WTC11 (cell line): ENCODE data around the gene FOXF2. TPM values are rescaled to one million over a fixed set of nuclear protein-coding genes. Genes with fewer than 3 reads are reported as not detected.

ENCODE experiments used
- ATAC-seq: fragments of 200-7000 bp; cut with Tn5 transposase; 2 replicates; pipeline ENCODE4 v1.10.0; 2021; ENCODE audit warnings: mild to moderate bottlenecking, moderate library complexity
- CTCF ChIA-PET: fragments of 300-600 bp; sonication (Branson Sonifier 250); formaldehyde crosslinking; loops from one replicate; lab custom pipeline; 2021; ENCODE audit warnings: antibody characterized with exemption; lab: Charles Lee
- POLR2A ChIA-PET: fragments of 350-600 bp; sonication (Branson Sonifier 250); formaldehyde crosslinking; loops from one replicate; lab custom pipeline; 2021; ENCODE audit warnings: antibody characterized with exemption; lab: Charles Lee
- DNase-seq: peaks from one replicate; pipeline ENCODE4 v3.0.0; 2021; ENCODE audit warnings: low spot score
- H3K27ac Mint-ChIP-seq: 2 replicates; pipeline ENCODE4 v1.8.0; 2021; ENCODE audit warnings: mixed read lengths
- H3K27me3 Mint-ChIP-seq: 2 replicates; pipeline ENCODE4 v1.8.0; 2021; ENCODE audit warnings: low read depth, mild to moderate bottlenecking, moderate library complexity, mixed read lengths
- H3K36me3 Mint-ChIP-seq: 2 replicates; pipeline ENCODE4 v1.8.0; 2021; ENCODE audit warnings: mixed read lengths
- H3K4me1 Mint-ChIP-seq: 2 replicates; pipeline ENCODE4 v1.8.0; 2022; ENCODE audit warnings: mixed read lengths
- H3K4me3 Mint-ChIP-seq: 2 replicates; pipeline ENCODE4 v1.8.0; 2021; ENCODE audit warnings: mild to moderate bottlenecking, moderate library complexity, mixed read lengths
- H3K9me3 Mint-ChIP-seq: 2 replicates; pipeline ENCODE4 v1.8.0; 2021; ENCODE audit warnings: mixed read lengths
- IRF2 ChIP-seq: sonication (generic); formaldehyde crosslinking; IDR thresholded peaks from 2 replicates; pipeline ENCODE4 v1.8.0; 2022; ENCODE audit warnings: low read depth, missing genetic modification reagents, borderline replicate concordance
- RELA ChIP-seq: sonication (generic); formaldehyde crosslinking; IDR thresholded peaks from 2 replicates; pipeline ENCODE4 v1.8.1; 2022; ENCODE audit warnings: missing genetic modification reagents, mild to moderate bottlenecking, borderline replicate concordance
- SMAD3 ChIP-seq: sonication (generic); formaldehyde crosslinking; IDR thresholded peaks from 2 replicates; pipeline ENCODE4 v1.8.0; 2022; ENCODE audit warnings: missing genetic modification reagents, mild to moderate bottlenecking, borderline replicate concordance
- SP1 ChIP-seq: sonication (generic); formaldehyde crosslinking; conservative IDR thresholded peaks from 2 replicates; pipeline ENCODE4 v1.8.1; 2022; ENCODE audit warnings: missing genetic modification reagents
- total RNA-seq: library from RNA; stranded (reverse); gene quantifications from 3 replicates; pipeline ENCODE4 v1.2.3, GENCODE V29; 2021
- TF ChIP-seq, protein P1 (sequence below): sonication (generic); formaldehyde crosslinking; IDR thresholded peaks from 2 replicates; pipeline ENCODE4 v1.8.1; 2022; ENCODE audit warnings: low read depth, mild to moderate bottlenecking, moderate library complexity, missing genetic modification reagents, borderline replicate concordance
- TF ChIP-seq, protein P2 (sequence below): sonication (generic); formaldehyde crosslinking; IDR thresholded peaks from 2 replicates; pipeline ENCODE4 v1.8.0; 2023; ENCODE audit warnings: missing genetic modification reagents, mild to moderate bottlenecking, borderline replicate concordance
- TF ChIP-seq, protein P3 (sequence below): sonication (generic); formaldehyde crosslinking; conservative IDR thresholded peaks from 2 replicates; pipeline ENCODE4 v1.8.1; 2023; ENCODE audit warnings: mild to moderate bottlenecking, low read depth, missing genetic modification reagents, moderate library complexity
- TF ChIP-seq, protein P4 (sequence below): sonication (generic); formaldehyde crosslinking; IDR thresholded peaks from 2 replicates; pipeline ENCODE4 v1.8.1; 2023; ENCODE audit warnings: mild to moderate bottlenecking, moderate library complexity, missing genetic modification reagents
- TF ChIP-seq, protein P5 (sequence below): sonication (generic); formaldehyde crosslinking; IDR thresholded peaks from 2 replicates; pipeline ENCODE4 v1.8.0; 2022; ENCODE audit warnings: missing genetic modification reagents

Gene FOXF2
- total RNA-seq, 1 experiment from 2014 or later, result 0.11 TPM

DNA sequence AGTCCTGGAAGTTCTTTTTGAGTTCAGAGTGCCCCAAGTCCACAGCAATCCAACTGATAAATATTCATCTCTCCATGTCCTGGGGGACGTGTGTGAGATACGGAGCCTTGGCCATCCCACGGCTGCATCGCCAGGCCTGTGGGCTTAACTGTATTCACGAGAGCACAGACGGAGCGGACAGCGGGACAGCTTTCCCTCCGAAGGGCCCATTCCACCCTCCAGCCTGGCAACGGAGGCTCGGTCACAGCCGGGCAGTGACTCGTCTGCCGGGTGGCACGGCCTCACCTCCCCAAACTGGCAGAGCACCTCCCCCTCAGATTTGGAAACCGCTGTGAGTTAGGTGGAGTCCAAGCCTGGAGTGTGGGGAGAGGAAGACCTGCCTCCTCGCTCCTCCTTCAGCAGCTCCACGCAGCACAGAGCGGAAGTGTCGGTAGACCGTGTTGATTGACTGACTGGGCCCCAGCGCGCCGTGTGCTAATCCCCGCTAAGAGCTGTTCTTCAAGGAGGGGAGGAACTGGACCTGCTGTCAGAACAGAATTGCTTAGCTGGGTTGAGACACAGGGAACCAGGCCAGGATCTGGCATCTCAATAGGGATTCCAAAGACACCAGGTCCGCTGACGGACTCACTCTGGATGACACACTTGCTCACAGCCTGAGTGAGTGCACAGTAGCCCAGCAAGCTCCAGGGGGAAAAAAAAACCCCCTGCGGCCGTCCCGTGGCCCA, 10.9 kb downstream of the FOXF2 start (continued):
- TF ChIP-seq SP1 (CRISPR knock-in tag) (no peak), IRF2 (CRISPR knock-in tag) (no peak), RELA (CRISPR knock-in tag) (no peak)
- TF ChIP-seq, protein P1, sequence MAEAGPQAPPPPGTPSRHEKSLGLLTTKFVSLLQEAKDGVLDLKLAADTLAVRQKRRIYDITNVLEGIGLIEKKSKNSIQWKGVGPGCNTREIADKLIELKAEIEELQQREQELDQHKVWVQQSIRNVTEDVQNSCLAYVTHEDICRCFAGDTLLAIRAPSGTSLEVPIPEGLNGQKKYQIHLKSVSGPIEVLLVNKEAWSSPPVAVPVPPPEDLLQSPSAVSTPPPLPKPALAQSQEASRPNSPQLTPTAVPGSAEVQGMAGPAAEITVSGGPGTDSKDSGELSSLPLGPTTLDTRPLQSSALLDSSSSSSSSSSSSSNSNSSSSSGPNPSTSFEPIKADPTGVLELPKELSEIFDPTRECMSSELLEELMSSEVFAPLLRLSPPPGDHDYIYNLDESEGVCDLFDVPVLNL, result no peak
- TF ChIP-seq, protein P2, sequence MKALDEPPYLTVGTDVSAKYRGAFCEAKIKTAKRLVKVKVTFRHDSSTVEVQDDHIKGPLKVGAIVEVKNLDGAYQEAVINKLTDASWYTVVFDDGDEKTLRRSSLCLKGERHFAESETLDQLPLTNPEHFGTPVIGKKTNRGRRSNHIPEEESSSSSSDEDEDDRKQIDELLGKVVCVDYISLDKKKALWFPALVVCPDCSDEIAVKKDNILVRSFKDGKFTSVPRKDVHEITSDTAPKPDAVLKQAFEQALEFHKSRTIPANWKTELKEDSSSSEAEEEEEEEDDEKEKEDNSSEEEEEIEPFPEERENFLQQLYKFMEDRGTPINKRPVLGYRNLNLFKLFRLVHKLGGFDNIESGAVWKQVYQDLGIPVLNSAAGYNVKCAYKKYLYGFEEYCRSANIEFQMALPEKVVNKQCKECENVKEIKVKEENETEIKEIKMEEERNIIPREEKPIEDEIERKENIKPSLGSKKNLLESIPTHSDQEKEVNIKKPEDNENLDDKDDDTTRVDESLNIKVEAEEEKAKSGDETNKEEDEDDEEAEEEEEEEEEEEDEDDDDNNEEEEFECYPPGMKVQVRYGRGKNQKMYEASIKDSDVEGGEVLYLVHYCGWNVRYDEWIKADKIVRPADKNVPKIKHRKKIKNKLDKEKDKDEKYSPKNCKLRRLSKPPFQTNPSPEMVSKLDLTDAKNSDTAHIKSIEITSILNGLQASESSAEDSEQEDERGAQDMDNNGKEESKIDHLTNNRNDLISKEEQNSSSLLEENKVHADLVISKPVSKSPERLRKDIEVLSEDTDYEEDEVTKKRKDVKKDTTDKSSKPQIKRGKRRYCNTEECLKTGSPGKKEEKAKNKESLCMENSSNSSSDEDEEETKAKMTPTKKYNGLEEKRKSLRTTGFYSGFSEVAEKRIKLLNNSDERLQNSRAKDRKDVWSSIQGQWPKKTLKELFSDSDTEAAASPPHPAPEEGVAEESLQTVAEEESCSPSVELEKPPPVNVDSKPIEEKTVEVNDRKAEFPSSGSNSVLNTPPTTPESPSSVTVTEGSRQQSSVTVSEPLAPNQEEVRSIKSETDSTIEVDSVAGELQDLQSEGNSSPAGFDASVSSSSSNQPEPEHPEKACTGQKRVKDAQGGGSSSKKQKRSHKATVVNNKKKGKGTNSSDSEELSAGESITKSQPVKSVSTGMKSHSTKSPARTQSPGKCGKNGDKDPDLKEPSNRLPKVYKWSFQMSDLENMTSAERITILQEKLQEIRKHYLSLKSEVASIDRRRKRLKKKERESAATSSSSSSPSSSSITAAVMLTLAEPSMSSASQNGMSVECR (CRISPR knock-in tag), result no peak
- TF ChIP-seq, protein P3, sequence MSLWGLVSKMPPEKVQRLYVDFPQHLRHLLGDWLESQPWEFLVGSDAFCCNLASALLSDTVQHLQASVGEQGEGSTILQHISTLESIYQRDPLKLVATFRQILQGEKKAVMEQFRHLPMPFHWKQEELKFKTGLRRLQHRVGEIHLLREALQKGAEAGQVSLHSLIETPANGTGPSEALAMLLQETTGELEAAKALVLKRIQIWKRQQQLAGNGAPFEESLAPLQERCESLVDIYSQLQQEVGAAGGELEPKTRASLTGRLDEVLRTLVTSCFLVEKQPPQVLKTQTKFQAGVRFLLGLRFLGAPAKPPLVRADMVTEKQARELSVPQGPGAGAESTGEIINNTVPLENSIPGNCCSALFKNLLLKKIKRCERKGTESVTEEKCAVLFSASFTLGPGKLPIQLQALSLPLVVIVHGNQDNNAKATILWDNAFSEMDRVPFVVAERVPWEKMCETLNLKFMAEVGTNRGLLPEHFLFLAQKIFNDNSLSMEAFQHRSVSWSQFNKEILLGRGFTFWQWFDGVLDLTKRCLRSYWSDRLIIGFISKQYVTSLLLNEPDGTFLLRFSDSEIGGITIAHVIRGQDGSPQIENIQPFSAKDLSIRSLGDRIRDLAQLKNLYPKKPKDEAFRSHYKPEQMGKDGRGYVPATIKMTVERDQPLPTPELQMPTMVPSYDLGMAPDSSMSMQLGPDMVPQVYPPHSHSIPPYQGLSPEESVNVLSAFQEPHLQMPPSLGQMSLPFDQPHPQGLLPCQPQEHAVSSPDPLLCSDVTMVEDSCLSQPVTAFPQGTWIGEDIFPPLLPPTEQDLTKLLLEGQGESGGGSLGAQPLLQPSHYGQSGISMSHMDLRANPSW (CRISPR knock-in tag), result no peak
- TF ChIP-seq, protein P4, sequence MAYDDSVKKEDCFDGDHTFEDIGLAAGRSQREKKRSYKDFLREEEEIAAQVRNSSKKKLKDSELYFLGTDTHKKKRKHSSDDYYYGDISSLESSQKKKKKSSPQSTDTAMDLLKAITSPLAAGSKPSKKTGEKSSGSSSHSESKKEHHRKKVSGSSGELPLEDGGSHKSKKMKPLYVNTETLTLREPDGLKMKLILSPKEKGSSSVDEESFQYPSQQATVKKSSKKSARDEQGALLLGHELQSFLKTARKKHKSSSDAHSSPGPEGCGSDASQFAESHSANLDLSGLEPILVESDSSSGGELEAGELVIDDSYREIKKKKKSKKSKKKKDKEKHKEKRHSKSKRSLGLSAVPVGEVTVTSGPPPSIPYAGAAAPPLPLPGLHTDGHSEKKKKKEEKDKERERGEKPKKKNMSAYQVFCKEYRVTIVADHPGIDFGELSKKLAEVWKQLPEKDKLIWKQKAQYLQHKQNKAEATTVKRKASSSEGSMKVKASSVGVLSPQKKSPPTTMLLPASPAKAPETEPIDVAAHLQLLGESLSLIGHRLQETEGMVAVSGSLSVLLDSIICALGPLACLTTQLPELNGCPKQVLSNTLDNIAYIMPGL (CRISPR knock-in tag), result no peak
- TF ChIP-seq, protein P5, sequence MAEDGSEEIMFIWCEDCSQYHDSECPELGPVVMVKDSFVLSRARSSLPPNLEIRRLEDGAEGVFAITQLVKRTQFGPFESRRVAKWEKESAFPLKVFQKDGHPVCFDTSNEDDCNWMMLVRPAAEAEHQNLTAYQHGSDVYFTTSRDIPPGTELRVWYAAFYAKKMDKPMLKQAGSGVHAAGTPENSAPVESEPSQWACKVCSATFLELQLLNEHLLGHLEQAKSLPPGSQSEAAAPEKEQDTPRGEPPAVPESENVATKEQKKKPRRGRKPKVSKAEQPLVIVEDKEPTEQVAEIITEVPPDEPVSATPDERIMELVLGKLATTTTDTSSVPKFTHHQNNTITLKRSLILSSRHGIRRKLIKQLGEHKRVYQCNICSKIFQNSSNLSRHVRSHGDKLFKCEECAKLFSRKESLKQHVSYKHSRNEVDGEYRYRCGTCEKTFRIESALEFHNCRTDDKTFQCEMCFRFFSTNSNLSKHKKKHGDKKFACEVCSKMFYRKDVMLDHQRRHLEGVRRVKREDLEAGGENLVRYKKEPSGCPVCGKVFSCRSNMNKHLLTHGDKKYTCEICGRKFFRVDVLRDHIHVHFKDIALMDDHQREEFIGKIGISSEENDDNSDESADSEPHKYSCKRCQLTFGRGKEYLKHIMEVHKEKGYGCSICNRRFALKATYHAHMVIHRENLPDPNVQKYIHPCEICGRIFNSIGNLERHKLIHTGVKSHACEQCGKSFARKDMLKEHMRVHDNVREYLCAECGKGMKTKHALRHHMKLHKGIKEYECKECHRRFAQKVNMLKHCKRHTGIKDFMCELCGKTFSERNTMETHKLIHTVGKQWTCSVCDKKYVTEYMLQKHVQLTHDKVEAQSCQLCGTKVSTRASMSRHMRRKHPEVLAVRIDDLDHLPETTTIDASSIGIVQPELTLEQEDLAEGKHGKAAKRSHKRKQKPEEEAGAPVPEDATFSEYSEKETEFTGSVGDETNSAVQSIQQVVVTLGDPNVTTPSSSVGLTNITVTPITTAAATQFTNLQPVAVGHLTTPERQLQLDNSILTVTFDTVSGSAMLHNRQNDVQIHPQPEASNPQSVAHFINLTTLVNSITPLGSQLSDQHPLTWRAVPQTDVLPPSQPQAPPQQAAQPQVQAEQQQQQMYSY (CRISPR knock-in tag), result no peak

DNA sequence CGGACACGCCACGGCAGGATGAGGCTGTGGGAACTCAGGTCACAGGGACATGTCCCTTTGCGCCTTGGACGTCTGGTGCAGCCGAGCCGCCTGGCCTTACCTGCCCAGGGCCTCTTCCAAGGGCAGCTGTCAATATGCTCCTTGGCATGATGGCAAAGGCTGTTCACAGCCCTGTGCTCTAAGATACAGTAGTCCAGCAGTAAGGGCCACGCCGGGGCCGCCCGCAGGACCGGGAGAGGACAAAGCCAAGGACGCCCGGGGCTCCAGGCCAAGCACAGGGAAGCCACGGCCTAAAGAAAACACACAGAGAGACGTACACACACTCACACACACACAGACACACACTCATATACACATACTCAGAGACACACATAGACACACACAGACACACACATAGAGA, 13.0 kb downstream of the FOXF2 start:
- Mint-ChIP-seq H3K4me3 (no peak overlapping the region), H3K36me3 (no peaks in the 10 kb centered on the region), H3K9me3 (no peaks in the 10 kb centered on the region)
- no peak for DNase-seq
- TF ChIP-seq SMAD3 (no peak), SP1 (CRISPR knock-in tag) (no peak)
- TF ChIP-seq, all 79 proteins: peak for 0
- Mint-ChIP-seq H3K27me3 (peaks cover 31% of the 10 kb centered on the region), H3K27ac (no peak overlapping the region), H3K4me1 (peaks cover 12% of the 10 kb centered on the region)
- no peak for ATAC-seq
- ChIA-PET CTCF (interaction anchor here (0.9 to 1.1 kb wide), 2 partner anchors 11 to 22 kb away, joined by 3 read pairs; no protein-coding TSS in a partner anchor), POLR2A (no interaction called here)
